ENCODE measurements around the gene UCP1. TPM values are rescaled to one million over a fixed set of nuclear protein-coding genes. Genes with fewer than 3 reads are reported as not detected.

The UCP1 gene
- total and polyA plus RNA-seq, 4 donors, result not detected

- 80% methylated on average over 1 of the region's 1 CpG for WGBS
- peaks cover 0 to 14% (median 5%) of the 10 kb centered on the region in 4 donors for H3K36me3 ChIP-seq (ENCODE audit: control insufficient read depth in 4 of 4, insufficient read depth in 3 of 4, low read depth in 1 of 4, low read length in 3 of 4)
- H3K9ac ChIP-seq (ENCODE audit: low read depth in 1 of 2, low read length in 2 of 2), result no peak overlapping the region
- no peak overlapping the region for H3K27ac ChIP-seq (ENCODE audit: low read depth in 1 of 2, low read length in 2 of 2)
- H3K4me3 ChIP-seq (ENCODE audit: low read depth in 1 of 3, low read length in 3 of 3), result no peak overlapping the region
- peaks cover 0 to 10% (median 3%) of the 10 kb centered on the region in 4 donors for H3K4me1 ChIP-seq (ENCODE audit: control insufficient read depth in 4 of 4, insufficient read depth in 4 of 4, low read length in 3 of 4)
- no peaks in the 10 kb centered on the region for H3K9me3 ChIP-seq (ENCODE audit: control insufficient read depth in 4 of 4, low read length in 3 of 4)
- no peak for TF ChIP-seq TAF1 (conservative IDR thresholded peaks at IDR 0.05)
- no peak for TF ChIP-seq RXRA (IDR thresholded peaks at IDR 0.05)
- no peak for TF ChIP-seq YY1 (IDR thresholded peaks at IDR 0.05)
- no peak for TF ChIP-seq JUND (IDR thresholded peaks at IDR 0.05)
- no peak for TF ChIP-seq FOXA2 (IDR thresholded peaks at IDR 0.05)
- no peak for TF ChIP-seq GABPA (IDR thresholded peaks at IDR 0.05 in 1 of 2, conservative IDR thresholded peaks at IDR 0.05 in 1 of 2)
- TF ChIP-seq EGR1 (IDR thresholded peaks at IDR 0.05; ENCODE audit: low read depth in 2 of 2), result no peak
- TF ChIP-seq, protein P1, sequence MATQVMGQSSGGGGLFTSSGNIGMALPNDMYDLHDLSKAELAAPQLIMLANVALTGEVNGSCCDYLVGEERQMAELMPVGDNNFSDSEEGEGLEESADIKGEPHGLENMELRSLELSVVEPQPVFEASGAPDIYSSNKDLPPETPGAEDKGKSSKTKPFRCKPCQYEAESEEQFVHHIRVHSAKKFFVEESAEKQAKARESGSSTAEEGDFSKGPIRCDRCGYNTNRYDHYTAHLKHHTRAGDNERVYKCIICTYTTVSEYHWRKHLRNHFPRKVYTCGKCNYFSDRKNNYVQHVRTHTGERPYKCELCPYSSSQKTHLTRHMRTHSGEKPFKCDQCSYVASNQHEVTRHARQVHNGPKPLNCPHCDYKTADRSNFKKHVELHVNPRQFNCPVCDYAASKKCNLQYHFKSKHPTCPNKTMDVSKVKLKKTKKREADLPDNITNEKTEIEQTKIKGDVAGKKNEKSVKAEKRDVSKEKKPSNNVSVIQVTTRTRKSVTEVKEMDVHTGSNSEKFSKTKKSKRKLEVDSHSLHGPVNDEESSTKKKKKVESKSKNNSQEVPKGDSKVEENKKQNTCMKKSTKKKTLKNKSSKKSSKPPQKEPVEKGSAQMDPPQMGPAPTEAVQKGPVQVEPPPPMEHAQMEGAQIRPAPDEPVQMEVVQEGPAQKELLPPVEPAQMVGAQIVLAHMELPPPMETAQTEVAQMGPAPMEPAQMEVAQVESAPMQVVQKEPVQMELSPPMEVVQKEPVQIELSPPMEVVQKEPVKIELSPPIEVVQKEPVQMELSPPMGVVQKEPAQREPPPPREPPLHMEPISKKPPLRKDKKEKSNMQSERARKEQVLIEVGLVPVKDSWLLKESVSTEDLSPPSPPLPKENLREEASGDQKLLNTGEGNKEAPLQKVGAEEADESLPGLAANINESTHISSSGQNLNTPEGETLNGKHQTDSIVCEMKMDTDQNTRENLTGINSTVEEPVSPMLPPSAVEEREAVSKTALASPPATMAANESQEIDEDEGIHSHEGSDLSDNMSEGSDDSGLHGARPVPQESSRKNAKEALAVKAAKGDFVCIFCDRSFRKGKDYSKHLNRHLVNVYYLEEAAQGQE (IDR thresholded peaks at IDR 0.05), result no peak
- TF ChIP-seq, protein P2, sequence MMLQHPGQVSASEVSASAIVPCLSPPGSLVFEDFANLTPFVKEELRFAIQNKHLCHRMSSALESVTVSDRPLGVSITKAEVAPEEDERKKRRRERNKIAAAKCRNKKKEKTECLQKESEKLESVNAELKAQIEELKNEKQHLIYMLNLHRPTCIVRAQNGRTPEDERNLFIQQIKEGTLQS (IDR thresholded peaks at IDR 0.05), result no peak
- TF ChIP-seq NR2F2 (IDR thresholded peaks at IDR 0.05), result no peak
- TF ChIP-seq FOXA1 (IDR thresholded peaks at IDR 0.05), result no peak
- no peak for TF ChIP-seq HNF4A (conservative IDR thresholded peaks at IDR 0.05)
- no peak for TF ChIP-seq MAX (IDR thresholded peaks at IDR 0.05)
- TF ChIP-seq SP1 (IDR thresholded peaks at IDR 0.05), result no peak
- no peak for TF ChIP-seq CTCF (IDR thresholded peaks at IDR 0.05; ENCODE audit: low read depth, low read length, missing input control)
- TF ChIP-seq, protein P3, sequence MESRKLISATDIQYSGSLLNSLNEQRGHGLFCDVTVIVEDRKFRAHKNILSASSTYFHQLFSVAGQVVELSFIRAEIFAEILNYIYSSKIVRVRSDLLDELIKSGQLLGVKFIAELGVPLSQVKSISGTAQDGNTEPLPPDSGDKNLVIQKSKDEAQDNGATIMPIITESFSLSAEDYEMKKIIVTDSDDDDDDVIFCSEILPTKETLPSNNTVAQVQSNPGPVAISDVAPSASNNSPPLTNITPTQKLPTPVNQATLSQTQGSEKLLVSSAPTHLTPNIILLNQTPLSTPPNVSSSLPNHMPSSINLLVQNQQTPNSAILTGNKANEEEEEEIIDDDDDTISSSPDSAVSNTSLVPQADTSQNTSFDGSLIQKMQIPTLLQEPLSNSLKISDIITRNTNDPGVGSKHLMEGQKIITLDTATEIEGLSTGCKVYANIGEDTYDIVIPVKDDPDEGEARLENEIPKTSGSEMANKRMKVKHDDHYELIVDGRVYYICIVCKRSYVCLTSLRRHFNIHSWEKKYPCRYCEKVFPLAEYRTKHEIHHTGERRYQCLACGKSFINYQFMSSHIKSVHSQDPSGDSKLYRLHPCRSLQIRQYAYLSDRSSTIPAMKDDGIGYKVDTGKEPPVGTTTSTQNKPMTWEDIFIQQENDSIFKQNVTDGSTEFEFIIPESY (IDR thresholded peaks at IDR 0.05), result no peak
- no peak for TF ChIP-seq HNF4G (IDR thresholded peaks at IDR 0.05)
- TF ChIP-seq RAD21 (IDR thresholded peaks at IDR 0.05), result no peak
- H3K27me3 ChIP-seq (ENCODE audit: control insufficient read depth in 4 of 4, insufficient read depth in 4 of 4, low read length in 3 of 4), result no peaks in the 10 kb centered on the region
- no peak for DNase-seq (ENCODE audit: low spot score)
Observed at GRCh38 chr4:140529434-140529833, 39.3 kb downstream of the UCP1 start.

All from liver (tissue), 9 donors.